Nephron progenitor cell (in vitro differentiated cells): ENCODE measurements around the gene CDH24.
"Not testable (repeated sequence)": the region's sequence is repeated elsewhere in the genome, so short reads cannot be mapped to it uniquely, and the experiment has no call there.

Experiments
- DNase-seq: peaks from one replicate; pipeline ENCODE4 v3.0.0; 2021
- H3K27ac Mint-ChIP-seq: 2 replicates; pipeline ENCODE4 v1.8.0; 2021; ENCODE audit warnings: mild to moderate bottlenecking, moderate library complexity, mixed read lengths
- H3K27me3 Mint-ChIP-seq: 2 replicates; pipeline ENCODE4 v1.8.0; 2021; ENCODE audit warnings: mild to moderate bottlenecking, low read depth, mixed read lengths; ENCODE audit not compliant: poor library complexity
- H3K36me3 Mint-ChIP-seq: 2 replicates; pipeline ENCODE4 v1.8.0; 2021; ENCODE audit warnings: low read depth, mixed read lengths
- H3K4me1 Mint-ChIP-seq: 2 replicates; pipeline ENCODE4 v1.8.0; 2021; ENCODE audit warnings: mixed read lengths
- H3K4me3 Mint-ChIP-seq: 2 replicates; pipeline ENCODE4 v1.8.0; 2021; ENCODE audit warnings: mild to moderate bottlenecking, moderate library complexity, mixed read lengths
- H3K9me3 Mint-ChIP-seq: 2 replicates; pipeline ENCODE4 v1.8.0; 2021; ENCODE audit warnings: mild to moderate bottlenecking, moderate library complexity, mixed read lengths
- CTCF ChIP-seq: fragments of 200-600 bp; sonication (generic); IDR thresholded peaks from 2 replicates; pipeline ENCODE4 v1.5.0; 2021; ENCODE audit warnings: antibody characterized with exemption

Gene CDH24

GRCh38 chr14:23008831-23009230, 48.5 kb downstream of the CDH24 start:
- Mint-ChIP-seq H3K27me3 (no peaks in the 10 kb centered on the region), H3K36me3 (peaks cover 9% of the 10 kb centered on the region), H3K4me3 (peak overlapping the region; percentile 2), H3K27ac (peak overlapping the region; percentile 9), H3K4me1 (peaks cover 67% of the 10 kb centered on the region), H3K9me3 (peaks cover 17% of the 10 kb centered on the region)
- no peak for TF ChIP-seq CTCF
- no peak for DNase-seq

GRCh38 chr14:23006544-23007419, 50.5 kb downstream of the CDH24 start:
- H3K27me3 Mint-ChIP-seq, result no peaks in the 10 kb centered on the region
- no peak for TF ChIP-seq CTCF
- peak overlapping the region; percentile 99 for H3K27ac Mint-ChIP-seq
- H3K4me3 Mint-ChIP-seq, result peak overlapping the region; percentile 91
- DNase-seq, result peak; percentile 92
- peaks cover 17% of the 10 kb centered on the region for H3K9me3 Mint-ChIP-seq
- H3K36me3 Mint-ChIP-seq, result peaks cover 12% of the 10 kb centered on the region
- H3K4me1 Mint-ChIP-seq, result peaks cover 58% of the 10 kb centered on the region

- H3K27ac Mint-ChIP-seq, result peak overlapping the region; percentile 99
- H3K27me3 Mint-ChIP-seq, result no peaks in the 10 kb centered on the region
- peaks cover 54% of the 10 kb centered on the region for H3K4me1 Mint-ChIP-seq
- no peak for TF ChIP-seq CTCF
- H3K36me3 Mint-ChIP-seq, result peaks cover 12% of the 10 kb centered on the region
- peaks cover 14% of the 10 kb centered on the region for H3K9me3 Mint-ChIP-seq
- H3K4me3 Mint-ChIP-seq, result peak overlapping the region; percentile 91
- DNase-seq, result no peak
Measured at GRCh38 chr14:23006188-23006534, 51.2 kb downstream of the CDH24 start.

- H3K36me3 Mint-ChIP-seq, result peaks cover 12% of the 10 kb centered on the region
- H3K4me3 Mint-ChIP-seq, result peak overlapping the region; percentile 91
- no peaks in the 10 kb centered on the region for H3K27me3 Mint-ChIP-seq
- DNase-seq, result no peak
- peaks cover 52% of the 10 kb centered on the region for H3K4me1 Mint-ChIP-seq
- TF ChIP-seq CTCF, result no peak
- H3K9me3 Mint-ChIP-seq, result peaks cover 13% of the 10 kb centered on the region
- peak overlapping the region; percentile 99 for H3K27ac Mint-ChIP-seq
Measured at GRCh38 chr14:23005451-23006187, 51.7 kb downstream of the CDH24 start.

GRCh38 chr14:23004274-23004673, 53.0 kb downstream of the CDH24 start:
- Mint-ChIP-seq H3K36me3 (peaks cover 12% of the 10 kb centered on the region), H3K9me3 (peaks cover 13% of the 10 kb centered on the region), H3K4me1 (peaks cover 41% of the 10 kb centered on the region)
- not testable (repeated sequence) for DNase-seq, H3K27ac Mint-ChIP-seq, H3K27me3 Mint-ChIP-seq, H3K4me3 Mint-ChIP-seq

GRCh38 chr14:23002592-23002991, 54.7 kb downstream of the CDH24 start:
- no peak for TF ChIP-seq CTCF
- H3K4me1 Mint-ChIP-seq, result peaks cover 28% of the 10 kb centered on the region
- no peak for DNase-seq
- no peaks in the 10 kb centered on the region for H3K27me3 Mint-ChIP-seq
- H3K4me3 Mint-ChIP-seq, result no peak overlapping the region
- no peak overlapping the region for H3K27ac Mint-ChIP-seq
- H3K36me3 Mint-ChIP-seq, result peaks cover 3% of the 10 kb centered on the region
- H3K9me3 Mint-ChIP-seq, result peaks cover 4% of the 10 kb centered on the region
